KOPT-K1 (cell line): Measurements from ENCODE around the gene MCOLN2.
"Not testable (repeated sequence)": the region's sequence is repeated elsewhere in the genome, so short reads cannot be mapped to it uniquely, and the experiment has no call there.

ENCODE experiments used
- H3K27ac ChIP-seq: fragments of 200-600 bp; sonication (generic); 2 replicates; pipeline ENCODE4 v1.5.1; 2016; ENCODE audit warnings: antibody characterized with exemption, mild to moderate bottlenecking, low read depth, low read length; ENCODE audit not compliant: poor library complexity, severe bottlenecking
- H3K36me3 ChIP-seq: fragments of 200-600 bp; sonication (generic); 2 replicates; pipeline ENCODE4 v1.5.1; 2017; ENCODE audit warnings: antibody characterized with exemption, mild to moderate bottlenecking, low read length, moderate library complexity; ENCODE audit not compliant: insufficient read depth
- H3K9me3 ChIP-seq: fragments of 200-600 bp; sonication (generic); 2 replicates; pipeline ENCODE4 v1.5.1; 2017; ENCODE audit warnings: antibody characterized with exemption, low read length, mild to moderate bottlenecking; ENCODE audit not compliant: insufficient read depth, poor library complexity, severe bottlenecking

Gene MCOLN2

GRCh38 chr1:84996846-84997666 lies at the start of gene MCOLN2:
Gene MCOLN2, minus strand, starts transcription at chr1:84997113. Its CDS starts 241 bp downstream, at chr1:84996872.
- Histone ChIP-seq H3K36me3 (no peaks in the 10 kb centered on the region), H3K9me3 (no peaks in the 10 kb centered on the region), H3K27ac (no peak within 1 kb of the TSS)

- Histone ChIP-seq H3K9me3 (no peaks in the 10 kb centered on the region), H3K36me3 (no peaks in the 10 kb centered on the region), H3K27ac (no peak overlapping the region)
Observed at GRCh38 chr1:85042413-85042812, 45.5 kb upstream of the MCOLN2 start.

- H3K27ac ChIP-seq = no peak overlapping the region
- H3K9me3 ChIP-seq = no peaks in the 10 kb centered on the region
- no peaks in the 10 kb centered on the region for H3K36me3 ChIP-seq
Observed at GRCh38 chr1:85041793-85042192, 44.9 kb upstream of the MCOLN2 start.

- Histone ChIP-seq H3K27ac (no peak overlapping the region), H3K36me3 (no peaks in the 10 kb centered on the region), H3K9me3 (no peaks in the 10 kb centered on the region)
Observed at GRCh38 chr1:85033221-85033620, 36.3 kb upstream of the MCOLN2 start.

GRCh38 chr1:85030536-85030935 lies 33.6 kb upstream of the MCOLN2 start:
- Histone ChIP-seq H3K27ac (no peak overlapping the region), H3K36me3 (no peaks in the 10 kb centered on the region), H3K9me3 (no peaks in the 10 kb centered on the region)

GRCh38 chr1:85028151-85028550 lies 31.2 kb upstream of the MCOLN2 start:
- no peak overlapping the region for H3K27ac ChIP-seq
- no peaks in the 10 kb centered on the region for H3K36me3 ChIP-seq
- no peaks in the 10 kb centered on the region for H3K9me3 ChIP-seq

GRCh38 chr1:85027242-85027983 lies 30.5 kb upstream of the MCOLN2 start:
- Histone ChIP-seq H3K9me3 (no peaks in the 10 kb centered on the region), H3K36me3 (no peaks in the 10 kb centered on the region), H3K27ac (no peak overlapping the region)

- no peaks in the 10 kb centered on the region for H3K36me3 ChIP-seq
- H3K9me3 ChIP-seq = no peaks in the 10 kb centered on the region
- H3K27ac ChIP-seq = no peak overlapping the region
Observed at GRCh38 chr1:85025940-85026339, 29.0 kb upstream of the MCOLN2 start.

- no peaks in the 10 kb centered on the region for H3K36me3 ChIP-seq
- no peak overlapping the region for H3K27ac ChIP-seq
- no peaks in the 10 kb centered on the region for H3K9me3 ChIP-seq
Observed at GRCh38 chr1:85024736-85025135, 27.8 kb upstream of the MCOLN2 start.

- no peaks in the 10 kb centered on the region for H3K36me3 ChIP-seq
- no peaks in the 10 kb centered on the region for H3K9me3 ChIP-seq
- no peak overlapping the region for H3K27ac ChIP-seq
Observed at GRCh38 chr1:85022700-85023099, 25.8 kb upstream of the MCOLN2 start.

GRCh38 chr1:85019994-85020393 lies 23.1 kb upstream of the MCOLN2 start:
- H3K27ac ChIP-seq = no peak overlapping the region
- no peaks in the 10 kb centered on the region for H3K9me3 ChIP-seq
- no peaks in the 10 kb centered on the region for H3K36me3 ChIP-seq

GRCh38 chr1:85015826-85016225 lies 18.9 kb upstream of the MCOLN2 start:
- Histone ChIP-seq H3K9me3 (no peaks in the 10 kb centered on the region), H3K36me3 (no peaks in the 10 kb centered on the region), H3K27ac (no peak overlapping the region)

GRCh38 chr1:85005641-85006040 lies 8.7 kb upstream of the MCOLN2 start:
- H3K36me3 ChIP-seq, H3K27ac ChIP-seq: not testable (repeated sequence)
- peaks cover 14% of the 10 kb centered on the region for H3K9me3 ChIP-seq

- Histone ChIP-seq H3K36me3 (no peaks in the 10 kb centered on the region), H3K9me3 (peaks cover 14% of the 10 kb centered on the region), H3K27ac (no peak overlapping the region)
Observed at GRCh38 chr1:85001742-85002141, 4.8 kb upstream of the MCOLN2 start.

GRCh38 chr1:84998642-84999280 lies 1.8 kb upstream of the MCOLN2 start:
- no peaks in the 10 kb centered on the region for H3K36me3 ChIP-seq
- no peak overlapping the region for H3K27ac ChIP-seq
- peaks cover 5% of the 10 kb centered on the region for H3K9me3 ChIP-seq
